ENCODE measurements around the gene FGF4. TPM values are rescaled to one million over a fixed set of nuclear protein-coding genes. Genes with fewer than 3 reads are reported as not detected.

FGF4 gene
- total RNA-seq, 1 experiment from 2014 or later = not detected

GRCh38 chr11:69773626-69774353 lies 1.4 kb downstream of the FGF4 start:
- no peak for ATAC-seq
- Histone ChIP-seq H3K27ac (ENCODE audit: low read depth, low read length) (no peak overlapping the region), H3K9ac (ENCODE audit: low read length) (no peak overlapping the region), H3K9me3 (ENCODE audit: control insufficient read depth in 1 of 2, insufficient read depth in 1 of 2, low read depth in 1 of 2, low read length in 2 of 2) (no peaks in the 10 kb centered on the region), H3K4me3 (replicated peaks in 1 of 2; ENCODE audit: low read depth in 1 of 2, low read length in 2 of 2) (no peak overlapping the region), H3K27me3 (ENCODE audit: insufficient read depth, low read length) (no peaks in the 10 kb centered on the region), H4K20me1 (ENCODE audit: insufficient read depth) (no peaks in the 10 kb centered on the region), H3K9me2 (ENCODE audit: insufficient read depth) (no peaks in the 10 kb centered on the region), H2AFZ (ENCODE audit: low read depth, low read length, poor library complexity, severe bottlenecking) (no peak overlapping the region), H3K79me2 (ENCODE audit: insufficient read depth, low read length) (no peaks in the 10 kb centered on the region), H3K36me3 (ENCODE audit: control insufficient read depth in 1 of 2, insufficient read depth in 2 of 2, low read length in 2 of 2) (no peaks in the 10 kb centered on the region), H3K4me2 (ENCODE audit: low read length) (no peak overlapping the region), H3K4me1 (ENCODE audit: control insufficient read depth in 1 of 2, insufficient read depth in 2 of 2, low read length in 2 of 2) (no peaks in the 10 kb centered on the region)
- no peak for DNase-seq (ENCODE audit: low read depth, low spot score)
- BruUV-seq (replicated peaks) = no TSS peak
- POLR2A ChIA-PET = no interaction called here
- intact Hi-C loops (cut with micrococcal nuclease) = no loop called here
- TF ChIP-seq EZH2phosphoT487 (IDR thresholded peaks at IDR 0.05; ENCODE audit: borderline replicate concordance) (no peak), CEBPB (IDR thresholded peaks at IDR 0.05; ENCODE audit: low read depth) (no peak), EGR1 (IDR thresholded peaks at IDR 0.05; ENCODE audit: low read depth) (no peak), CTCF (IDR thresholded peaks at IDR 0.05 in 2 of 3, conservative IDR thresholded peaks at IDR 0.05 in 1 of 3; ENCODE audit: borderline replicate concordance in 1 of 3, insufficient read depth in 1 of 3, low read depth in 2 of 3, low read length in 2 of 3) (no peak), ATF3 (IDR thresholded peaks at IDR 0.05) (no peak), YY1 (IDR thresholded peaks at IDR 0.05; ENCODE audit: extremely low read depth, insufficient replicate concordance, low read depth, low read length) (no peak), TCF7L2 (IDR thresholded peaks at IDR 0.05; ENCODE audit: borderline replicate concordance, extremely low read depth, insufficient read depth, insufficient read length) (no peak), EZH2 (IDR thresholded peaks at IDR 0.05) (no peak), RAD21 (IDR thresholded peaks at IDR 0.05; ENCODE audit: low read depth) (no peak), POLR2A (IDR thresholded peaks at IDR 0.05; ENCODE audit: borderline replicate concordance, extremely low read depth, insufficient read depth, insufficient read length) (no peak), POLR2AphosphoS5 (IDR thresholded peaks at IDR 0.05; ENCODE audit: low read depth, low read length) (no peak)
- RAD21 ChIA-PET (ENCODE audit: low non-redundant PET in 1 of 2, low total read pairs in 2 of 2, uncharacterized antibody in 2 of 2, unreplicated experiment in 2 of 2) = no interaction called here
- CTCF ChIA-PET = no interaction called here

Measured in HCT116 (cell line).